CD4-positive, alpha-beta T cell treated with Interleukin-17A for 1 hour (primary cell): Measurements from ENCODE around the gene MFSD11.
"Not testable (repeated sequence)": the region's sequence is repeated elsewhere in the genome, so short reads cannot be mapped to it uniquely, and the experiment has no call there.

ENCODE experiments used
- DNase-seq: peaks from one replicate; pipeline ENCODE4 v3.0.0-alpha.2; 2020

MFSD11 gene

DNA sequence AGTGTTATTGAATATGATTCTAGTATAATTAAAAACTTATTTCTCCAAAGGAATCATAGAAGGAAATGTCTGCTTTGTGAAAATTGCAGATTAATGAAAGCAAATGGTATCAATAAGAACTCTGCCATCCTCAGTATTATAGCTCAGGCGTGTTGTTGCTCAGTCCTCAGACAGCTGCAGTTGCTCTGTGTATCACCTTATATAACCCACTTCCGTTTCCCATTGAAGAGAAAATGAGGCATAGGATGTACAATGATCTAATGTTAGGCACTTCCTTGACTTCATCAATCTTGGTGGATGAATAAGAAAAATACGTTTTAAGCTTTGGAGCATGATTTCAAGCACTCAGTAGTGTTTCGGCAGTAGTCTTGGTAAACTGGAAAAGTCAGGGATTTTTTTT, 14.1 kb downstream of the MFSD11 start:
- DNase-seq = peak; percentile 68

DNA sequence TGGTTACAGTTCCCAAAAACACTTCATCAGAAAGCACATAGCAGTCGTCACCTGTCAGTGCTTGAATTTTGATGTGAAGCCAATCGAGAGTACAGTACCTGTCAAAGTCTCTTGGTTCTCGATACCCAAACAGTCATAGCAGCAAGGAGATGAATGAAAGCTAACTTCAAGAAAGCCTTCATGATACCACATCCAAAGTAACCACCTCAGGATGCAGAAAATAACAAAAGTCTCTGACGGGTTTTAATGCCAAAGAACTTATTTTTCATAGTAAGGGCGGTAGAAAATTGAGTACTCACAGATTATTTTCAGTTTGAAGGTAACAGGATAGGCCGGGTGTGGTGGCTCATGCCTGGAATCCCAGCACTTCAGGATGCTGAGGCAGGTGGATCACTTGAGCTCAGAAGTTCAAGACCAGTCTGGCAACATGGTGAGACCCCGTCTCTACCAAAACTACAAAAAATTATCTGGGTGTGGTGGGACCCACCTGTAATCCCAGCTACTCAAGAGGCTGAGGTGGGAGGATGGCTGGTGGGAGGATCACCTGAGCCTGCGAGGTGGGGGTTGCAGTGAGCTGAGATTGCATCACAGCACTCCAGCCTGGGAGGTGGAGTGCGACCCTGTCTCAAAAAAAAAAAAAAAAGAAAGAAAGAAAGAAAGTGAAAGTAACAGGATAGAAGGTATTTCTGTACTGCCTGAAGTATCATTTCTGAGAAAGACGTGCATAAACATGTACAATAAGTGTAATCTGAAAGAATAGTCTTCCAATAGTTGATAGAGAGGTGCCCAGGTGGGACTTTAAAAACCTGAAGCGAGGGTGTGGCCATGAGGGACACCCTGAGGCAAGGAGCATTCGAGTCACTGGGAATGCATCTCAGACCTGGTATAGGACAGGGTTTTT, 15.4 kb downstream of the MFSD11 start:
- peak; percentile 63 for DNase-seq

- no peak for DNase-seq
These were observed 17.4 kb downstream of the MFSD11 start for GRCh38 chr17:76755285-76755684.

GRCh38 chr17:76757256-76757655, 19.3 kb downstream of the MFSD11 start:
- DNase-seq = no peak

- DNase-seq = no peak
These were observed 20.7 kb downstream of the MFSD11 start for GRCh38 chr17:76758570-76758969.

GRCh38 chr17:76772842-76773525, 35.1 kb downstream of the MFSD11 start:
- peak; percentile 81 for DNase-seq

GRCh38 chr17:76775021-76775600, 37.2 kb downstream of the MFSD11 start:
- no peak for DNase-seq

DNA sequence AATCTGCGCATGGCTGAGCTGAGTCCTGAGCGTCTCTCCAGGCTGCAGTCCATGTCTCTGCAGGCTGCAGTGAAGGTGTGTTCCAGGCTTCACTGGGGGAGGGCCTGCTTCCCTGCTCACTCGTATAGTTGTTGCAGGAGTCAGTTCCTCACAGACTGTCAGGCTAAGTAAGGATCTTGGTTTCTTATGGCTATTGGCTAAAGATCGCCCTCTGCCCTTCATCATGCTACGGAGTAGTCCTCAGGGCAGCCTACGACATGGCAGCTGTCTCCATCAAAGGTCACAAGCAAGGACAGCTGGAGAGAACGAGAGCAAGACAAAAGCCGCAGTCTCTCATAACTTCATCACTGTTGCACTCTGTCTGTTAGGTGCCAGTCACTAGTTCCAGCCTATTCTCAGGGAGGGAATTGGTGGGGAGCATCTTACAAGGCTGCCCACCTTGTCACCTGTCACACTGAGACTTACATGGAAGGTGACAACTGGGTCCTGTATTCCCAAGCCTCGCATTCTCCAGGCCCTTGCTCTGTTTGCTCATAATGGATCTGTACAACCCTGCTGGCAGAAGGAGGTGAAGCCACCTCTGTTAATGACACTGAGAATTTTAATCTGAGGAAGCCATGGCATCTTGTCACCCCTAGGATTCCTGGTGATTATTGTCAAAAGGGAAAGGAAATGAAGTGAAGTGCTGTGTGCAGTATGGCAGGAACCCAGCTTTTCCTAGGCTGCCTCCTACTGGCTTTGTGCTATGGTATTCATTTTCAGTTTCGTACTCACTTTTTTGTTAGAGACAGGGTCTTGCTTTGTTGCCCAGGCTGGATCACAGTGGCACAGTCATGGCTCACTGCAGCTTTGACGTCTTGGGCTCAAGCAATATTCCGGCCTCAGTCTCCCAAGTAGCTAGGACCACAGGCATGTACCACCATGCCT, 43.4 kb downstream of the MFSD11 start:
- DNase-seq = peak; percentile 25

DNA sequence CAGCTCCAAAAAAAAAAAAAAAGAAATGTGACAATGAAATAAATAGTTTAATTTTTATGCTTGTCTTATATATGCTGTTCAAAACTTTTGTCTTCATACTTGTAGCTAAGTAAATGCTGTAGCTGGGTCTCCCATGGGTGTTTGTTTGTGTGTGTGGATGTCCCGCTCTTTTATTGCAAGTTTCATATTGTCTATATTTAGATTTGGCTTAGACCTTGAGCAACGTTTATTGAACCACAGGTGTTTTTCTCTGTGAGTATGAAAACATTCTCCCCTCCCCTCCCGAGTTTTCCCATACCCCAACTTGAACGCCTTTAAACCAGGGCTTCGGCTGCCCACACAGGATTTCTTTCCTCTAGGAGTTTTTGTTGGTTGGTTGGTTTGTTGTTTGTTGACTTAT, 45.2 kb downstream of the MFSD11 start:
- DNase-seq = no peak

DNA sequence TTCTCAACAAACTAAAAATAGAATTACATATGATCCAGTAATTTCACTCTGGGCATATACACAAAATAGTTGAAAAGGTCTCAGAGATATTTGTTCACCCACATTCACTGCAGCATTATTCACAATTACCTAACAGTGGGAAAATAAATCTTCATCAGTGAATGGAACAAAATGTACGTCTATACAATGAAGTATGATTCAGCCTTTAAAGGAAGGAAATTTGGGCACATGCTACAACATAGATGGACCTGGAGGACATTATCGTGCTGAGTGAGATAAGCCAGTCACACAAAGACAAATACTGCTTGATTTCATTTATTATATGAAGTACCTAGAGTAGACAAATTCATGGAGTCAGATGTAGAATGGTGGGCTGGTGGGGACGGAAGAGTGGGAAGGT, 47.0 kb downstream of the MFSD11 start:
- no peak for DNase-seq

GRCh38 chr17:76787866-76788265, 49.9 kb downstream of the MFSD11 start:
- DNase-seq = not testable (repeated sequence)

DNA sequence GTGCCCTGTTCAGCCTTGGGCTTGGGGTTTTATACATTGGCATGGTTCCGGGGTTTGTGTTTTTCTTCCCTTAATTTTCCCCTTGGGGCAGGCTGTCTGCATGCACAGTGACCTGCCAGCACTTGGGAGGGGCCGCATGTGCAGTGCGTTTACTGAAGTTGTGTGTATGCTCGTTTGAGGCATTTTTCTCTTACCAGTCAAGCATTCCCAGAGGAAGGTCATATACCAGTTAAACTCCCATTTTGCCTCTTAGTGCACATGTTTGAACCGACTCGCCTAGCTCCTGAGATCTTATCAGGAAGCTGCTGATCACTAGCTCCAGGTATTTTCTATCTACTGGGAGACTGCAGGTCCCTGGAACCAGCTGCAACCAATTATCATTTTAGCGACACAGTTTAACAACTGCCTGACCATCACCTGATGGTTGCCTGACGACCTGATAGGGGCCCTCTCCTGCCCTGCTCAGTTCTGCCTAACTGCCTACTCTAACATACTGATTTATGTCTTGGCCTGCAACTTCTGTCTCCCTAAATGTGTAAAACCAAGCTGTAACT, 51.4 kb downstream of the MFSD11 start:
- DNase-seq = no peak

DNA sequence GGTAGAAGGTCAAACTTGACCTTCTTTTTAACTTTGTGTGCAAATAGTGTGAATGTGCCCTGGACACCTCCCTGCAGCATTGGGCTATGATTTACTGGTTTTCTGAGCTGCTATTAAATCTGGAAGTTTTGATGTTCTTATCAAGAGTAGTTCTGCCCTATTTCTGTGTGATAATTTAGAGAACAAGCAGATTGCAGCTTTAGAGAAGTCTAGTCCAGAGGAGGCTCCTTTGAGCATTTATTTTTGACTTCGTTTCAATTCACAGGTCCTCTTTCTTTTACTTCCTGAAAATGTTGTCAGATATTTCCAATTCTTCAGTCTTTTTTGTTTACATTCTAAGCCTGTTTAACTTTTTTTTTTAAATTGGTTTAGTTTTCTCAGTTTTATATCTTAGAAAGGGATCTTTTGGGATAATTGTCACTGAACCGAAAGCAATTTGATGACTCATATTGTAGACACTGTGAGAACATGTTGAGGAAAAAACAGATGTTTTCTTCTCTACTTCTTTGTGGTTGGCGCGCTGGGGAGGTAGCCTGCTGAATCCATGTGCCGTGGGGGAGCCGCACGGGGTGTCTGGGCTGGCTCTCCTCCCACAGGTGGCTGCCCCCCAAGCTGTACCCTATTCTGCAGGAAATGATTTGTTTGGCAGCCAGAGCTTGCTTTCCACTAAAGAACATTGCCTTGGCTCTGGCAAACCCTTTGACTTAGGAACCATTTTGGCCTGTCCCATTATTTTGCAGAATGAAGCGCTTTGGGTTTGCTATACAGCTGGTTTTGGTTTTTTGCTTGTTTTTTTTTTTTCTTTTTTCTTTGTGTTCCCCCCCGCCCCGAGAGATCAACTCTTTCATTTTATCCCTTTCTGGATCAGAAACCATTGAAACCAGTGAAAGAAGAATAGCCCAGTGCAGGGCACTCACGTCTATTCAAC, 53.4 kb downstream of the MFSD11 start:
- peak; percentile 35 for DNase-seq

DNA sequence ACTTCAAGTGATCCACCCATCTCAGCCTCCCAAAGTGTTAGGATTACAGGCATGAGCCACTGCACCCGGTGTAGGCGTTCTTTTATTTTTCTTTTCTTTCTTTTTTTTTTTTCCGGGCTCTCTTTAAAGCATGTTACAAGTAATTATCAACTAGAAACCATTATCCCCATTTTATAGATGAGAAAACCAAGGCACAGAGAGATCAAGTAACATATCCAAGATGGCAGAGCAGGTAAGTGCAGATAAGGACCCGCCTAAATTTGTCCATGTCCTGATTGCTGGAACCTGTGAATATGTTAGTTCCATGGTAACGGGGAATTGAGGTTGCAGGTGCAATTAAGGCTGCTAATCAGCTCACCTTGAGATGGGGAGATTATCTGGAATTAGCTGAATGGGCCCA, 54.4 kb downstream of the MFSD11 start:
- DNase-seq = no peak

DNA sequence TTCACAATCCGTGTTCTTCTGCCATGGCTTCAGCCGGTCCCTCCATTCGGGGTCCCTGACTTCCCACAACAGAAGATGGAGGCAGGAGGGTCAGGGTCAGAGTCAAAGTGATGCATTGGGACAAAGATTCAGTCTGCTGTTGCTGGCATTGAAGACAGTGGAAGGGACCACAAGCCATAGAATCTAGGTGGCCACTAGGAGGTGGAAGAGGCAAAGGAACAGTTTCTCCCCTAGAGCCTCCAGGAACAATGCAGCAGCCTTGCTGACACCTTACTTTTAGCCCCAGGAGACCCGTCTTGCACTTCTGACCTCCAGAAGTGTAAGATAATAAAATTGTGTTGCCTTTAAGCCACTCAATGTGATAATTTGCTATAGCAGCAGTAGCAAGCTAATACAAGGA, 55.9 kb downstream of the MFSD11 start:
- DNase-seq = peak; percentile 10

GRCh38 chr17:76796081-76796480, 58.2 kb downstream of the MFSD11 start:
- DNase-seq = no peak

GRCh38 chr17:76797241-76797840, 59.4 kb downstream of the MFSD11 start:
- DNase-seq = no peak

GRCh38 chr17:76801706-76802105, 63.8 kb downstream of the MFSD11 start:
- DNase-seq = no peak

GRCh38 chr17:76805319-76805718, 67.4 kb downstream of the MFSD11 start:
- DNase-seq = no peak

DNA sequence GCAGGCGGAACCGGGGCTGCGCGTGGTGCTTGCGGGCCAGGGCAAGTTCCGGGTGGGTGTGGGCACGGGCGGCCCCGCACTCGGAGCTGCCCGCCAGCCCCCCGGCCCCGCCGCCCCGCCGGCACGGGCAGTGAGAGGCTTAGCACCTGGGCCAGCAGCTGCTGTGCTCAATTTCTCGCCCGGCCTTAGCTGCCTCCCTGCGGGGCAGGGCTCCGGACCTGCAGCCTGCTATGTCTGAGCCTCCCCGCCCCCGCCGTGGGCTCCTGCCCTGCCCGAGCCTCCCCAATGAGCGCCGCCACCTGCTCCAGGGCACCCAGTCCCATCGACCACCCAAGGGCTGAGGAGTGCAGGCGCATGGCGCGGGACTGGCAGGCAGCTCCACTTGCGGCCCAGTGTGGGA, 68.2 kb downstream of the MFSD11 start:
- not testable (repeated sequence) for DNase-seq

DNA sequence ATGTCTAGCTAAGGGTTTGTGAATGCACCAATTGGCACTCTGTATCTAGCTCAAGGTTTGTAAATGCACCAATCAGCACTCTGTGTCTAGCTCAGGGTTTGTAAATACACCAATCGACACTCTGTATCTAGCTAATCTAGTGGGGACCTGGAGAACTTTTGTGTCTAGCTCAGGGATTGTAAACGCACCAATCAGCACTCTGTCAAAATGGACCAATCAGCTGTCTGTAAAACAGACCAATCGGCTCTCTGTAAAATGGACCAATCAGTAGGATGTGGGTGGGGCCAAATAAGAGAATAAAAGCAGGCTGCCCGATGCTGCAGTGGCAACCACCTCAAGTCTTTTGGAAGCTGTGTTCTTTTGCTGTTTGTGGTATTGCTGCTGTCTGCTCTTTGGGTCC, 68.8 kb downstream of the MFSD11 start:
- not testable (repeated sequence) for DNase-seq
